ENCODE results near the gene PMM2. TPM values are rescaled to one million over a fixed set of nuclear protein-coding genes. Genes with fewer than 3 reads are reported as not detected.

PMM2 gene
- total and polyA plus RNA-seq, 2 donors (not counting 1 experiment from before 2014, with no cell fraction given) = 15.8 to 47.5 TPM

DNA sequence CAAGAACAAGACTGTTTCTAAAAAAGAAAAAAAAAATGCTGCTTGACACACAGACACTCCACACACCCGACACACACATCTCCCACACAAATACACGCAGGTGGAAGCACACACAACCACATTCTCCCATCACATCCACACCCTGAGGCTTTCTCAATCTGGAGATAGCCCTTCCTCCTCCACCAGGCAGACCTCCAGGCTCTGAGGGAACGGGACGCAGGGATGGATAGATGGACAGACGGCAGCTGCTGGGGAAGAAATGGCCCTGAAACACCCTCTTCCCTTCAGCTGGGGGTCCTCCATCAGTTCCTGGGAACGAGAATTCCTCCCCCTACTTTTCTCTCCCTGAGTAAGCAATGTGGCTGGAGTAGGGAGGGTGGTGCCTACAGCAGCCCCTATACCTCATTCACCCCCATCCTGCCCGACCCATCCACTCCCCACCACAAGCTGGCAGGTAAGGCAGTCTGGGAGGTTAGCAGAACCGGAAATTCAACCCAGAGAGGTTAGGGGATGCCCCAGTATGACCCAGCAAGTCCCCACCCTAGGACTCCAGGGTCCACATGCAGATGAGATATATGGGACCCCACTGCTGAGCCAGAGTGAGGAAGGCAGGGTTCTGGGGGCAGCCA lies 80.4 kb downstream of the PMM2 start:
- 75% methylated on average over 4 of the region's 8 CpGs for WGBS (ENCODE audit: insufficient coverage)
- Mint-ChIP-seq H3K27me3 (peaks cover 8% of the 10 kb centered on the region), H3K27ac (no peak overlapping the region), H3K4me1 (peaks cover 7% of the 10 kb centered on the region), H3K4me3 (no peak overlapping the region), H3K9me3 (ENCODE audit: insufficient read depth) (no peaks in the 10 kb centered on the region)
- H3K27ac ChIP-seq (ENCODE audit: low read length in 2 of 2) = no peak overlapping the region
- no peak overlapping the region for H3K9ac ChIP-seq (ENCODE audit: low read length)
- H3K4me1 ChIP-seq (ENCODE audit: control insufficient read depth in 2 of 2, insufficient read depth in 2 of 2, low read length in 2 of 2) = peaks cover 0 to 5% of the 10 kb centered on the region in 2 donors
- ATAC-seq (ENCODE audit: low read depth) (no peak), DNase-seq (no peak)
- ChIA-PET CTCF (interaction anchor here (0.7 to 5.7 kb wide), 8 partner anchors 12 to 311 kb away, joined by 3 to 46 read pairs (median 4); no protein-coding TSS in a partner anchor), POLR2A (interaction anchor here (3.2 kb wide), 1 partner anchor 7 kb away, joined by 11 read pairs; no protein-coding TSS in a partner anchor)
- intact Hi-C loops (cut with micrococcal nuclease) = no loop called here
- TF ChIP-seq, protein P1, sequence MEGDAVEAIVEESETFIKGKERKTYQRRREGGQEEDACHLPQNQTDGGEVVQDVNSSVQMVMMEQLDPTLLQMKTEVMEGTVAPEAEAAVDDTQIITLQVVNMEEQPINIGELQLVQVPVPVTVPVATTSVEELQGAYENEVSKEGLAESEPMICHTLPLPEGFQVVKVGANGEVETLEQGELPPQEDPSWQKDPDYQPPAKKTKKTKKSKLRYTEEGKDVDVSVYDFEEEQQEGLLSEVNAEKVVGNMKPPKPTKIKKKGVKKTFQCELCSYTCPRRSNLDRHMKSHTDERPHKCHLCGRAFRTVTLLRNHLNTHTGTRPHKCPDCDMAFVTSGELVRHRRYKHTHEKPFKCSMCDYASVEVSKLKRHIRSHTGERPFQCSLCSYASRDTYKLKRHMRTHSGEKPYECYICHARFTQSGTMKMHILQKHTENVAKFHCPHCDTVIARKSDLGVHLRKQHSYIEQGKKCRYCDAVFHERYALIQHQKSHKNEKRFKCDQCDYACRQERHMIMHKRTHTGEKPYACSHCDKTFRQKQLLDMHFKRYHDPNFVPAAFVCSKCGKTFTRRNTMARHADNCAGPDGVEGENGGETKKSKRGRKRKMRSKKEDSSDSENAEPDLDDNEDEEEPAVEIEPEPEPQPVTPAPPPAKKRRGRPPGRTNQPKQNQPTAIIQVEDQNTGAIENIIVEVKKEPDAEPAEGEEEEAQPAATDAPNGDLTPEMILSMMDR (IDR thresholded peaks at IDR 0.05) = no peak
- no peak for TF ChIP-seq EZH2 (IDR thresholded peaks at IDR 0.05; ENCODE audit: borderline replicate concordance, insufficient read depth, low read depth, low read length, poor library complexity, severe bottlenecking)
- peaks cover 0 to 6% (median 2%) of the 10 kb centered on the region in 4 experiments for H3K27me3 ChIP-seq (replicated peaks in 1 of 4; ENCODE audit: control extremely low read depth in 1 of 4, control insufficient read depth in 3 of 4, insufficient read depth in 4 of 4, low read length in 3 of 4)
- H3K4me2 ChIP-seq (replicated peaks; ENCODE audit: low read depth, low read length, poor library complexity, severe bottlenecking) = no peak overlapping the region
- H3K79me2 ChIP-seq (ENCODE audit: control insufficient read depth, insufficient read depth, low read length) = no peaks in the 10 kb centered on the region
- no peaks in the 10 kb centered on the region for H3K9me3 ChIP-seq (ENCODE audit: control extremely low read depth in 1 of 3, control insufficient read depth in 2 of 3, insufficient read depth in 1 of 3, low read length in 2 of 3)
- H3K36me3 ChIP-seq (replicated peaks in 1 of 2; ENCODE audit: control extremely low read depth in 1 of 2, control insufficient read depth in 1 of 2, extremely low read depth in 1 of 2, insufficient read depth in 2 of 2, low read length in 1 of 2) = no peaks in the 10 kb centered on the region
- no peak overlapping the region for H2AFZ ChIP-seq (ENCODE audit: insufficient read depth, low read depth, low read length, poor library complexity, severe bottlenecking)
- H3K4me3 ChIP-seq (ENCODE audit: control extremely low read depth in 1 of 5, extremely low read depth in 1 of 5, insufficient read depth in 1 of 5, low read depth in 2 of 5, low read length in 4 of 5) = no peak overlapping the region
- no peaks in the 10 kb centered on the region for H4K20me1 ChIP-seq (ENCODE audit: control insufficient read depth, insufficient read depth, low read length, poor library complexity, severe bottlenecking)

DNA sequence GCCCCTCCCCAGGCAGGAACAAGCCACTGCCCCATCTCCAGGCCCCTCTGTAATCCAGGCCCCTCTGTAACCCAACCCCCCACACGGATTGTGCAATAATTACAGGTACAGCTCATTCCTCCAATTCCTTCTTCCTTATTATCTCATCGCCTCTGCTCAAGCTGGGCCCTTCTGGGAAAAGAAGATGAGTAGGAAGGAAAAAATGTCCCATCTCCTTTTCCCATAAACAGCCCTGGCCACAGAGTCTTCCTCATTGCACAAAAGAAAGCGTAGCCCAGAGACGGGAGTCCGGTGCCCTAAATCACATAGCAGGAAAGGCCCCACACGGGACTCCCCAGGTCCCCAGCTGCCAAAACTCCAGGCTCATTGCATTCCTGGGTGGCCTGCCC lies 80.9 kb downstream of the PMM2 start:
- Mint-ChIP-seq H3K4me1 (peaks cover 7% of the 10 kb centered on the region), H3K9me3 (ENCODE audit: insufficient read depth) (no peaks in the 10 kb centered on the region), H3K27ac (no peak overlapping the region), H3K4me3 (no peak overlapping the region), H3K27me3 (peaks cover 8% of the 10 kb centered on the region)
- Histone ChIP-seq H3K9me3 (ENCODE audit: control extremely low read depth in 1 of 3, control insufficient read depth in 2 of 3, insufficient read depth in 1 of 3, low read length in 2 of 3) (no peaks in the 10 kb centered on the region), H3K4me2 (replicated peaks; ENCODE audit: low read depth, low read length, poor library complexity, severe bottlenecking) (no peak overlapping the region), H3K36me3 (replicated peaks in 1 of 2; ENCODE audit: control extremely low read depth in 1 of 2, control insufficient read depth in 1 of 2, extremely low read depth in 1 of 2, insufficient read depth in 2 of 2, low read length in 1 of 2) (no peaks in the 10 kb centered on the region), H3K79me2 (ENCODE audit: control insufficient read depth, insufficient read depth, low read length) (no peaks in the 10 kb centered on the region), H2AFZ (ENCODE audit: insufficient read depth, low read depth, low read length, poor library complexity, severe bottlenecking) (no peak overlapping the region), H3K4me3 (ENCODE audit: control extremely low read depth in 1 of 5, extremely low read depth in 1 of 5, insufficient read depth in 1 of 5, low read depth in 2 of 5, low read length in 4 of 5) (no peak overlapping the region), H4K20me1 (ENCODE audit: control insufficient read depth, insufficient read depth, low read length, poor library complexity, severe bottlenecking) (no peaks in the 10 kb centered on the region), H3K27ac (ENCODE audit: low read length in 2 of 2) (no peak overlapping the region), H3K9ac (ENCODE audit: low read length) (no peak overlapping the region), H3K27me3 (replicated peaks in 1 of 4; ENCODE audit: control extremely low read depth in 1 of 4, control insufficient read depth in 3 of 4, insufficient read depth in 4 of 4, low read length in 3 of 4) (peaks cover 0 to 6% (median 3%) of the 10 kb centered on the region in 4 experiments), H3K4me1 (ENCODE audit: control insufficient read depth in 2 of 2, insufficient read depth in 2 of 2, low read length in 2 of 2) (peaks cover 0 to 5% of the 10 kb centered on the region in 2 donors)
- TF ChIP-seq, protein P1 (IDR thresholded peaks at IDR 0.05) = no peak
- no peak for TF ChIP-seq EZH2 (IDR thresholded peaks at IDR 0.05; ENCODE audit: borderline replicate concordance, insufficient read depth, low read depth, low read length, poor library complexity, severe bottlenecking)
- ChIA-PET CTCF (interaction anchor here (0.7 to 5.7 kb wide), 10 partner anchors 8 to 311 kb away, joined by 3 to 46 read pairs (median 4); partner anchors contain the start of gene CARHSP1), POLR2A (interaction anchor here (3.2 kb wide), 1 partner anchor 7 kb away, joined by 11 read pairs; no protein-coding TSS in a partner anchor)
- no peak for ATAC-seq (ENCODE audit: low read depth)
- WGBS (ENCODE audit: insufficient coverage) = 84% methylated on average over 4 of the region's 6 CpGs
- intact Hi-C loops (cut with micrococcal nuclease) = no loop called here
- no peak for DNase-seq

All from B cell (primary cell).